ENCODE measurements around the gene PRR12. TPM values are rescaled to one million over a fixed set of nuclear protein-coding genes. Genes with fewer than 3 reads are reported as not detected.
"Not testable (repeated sequence)": the region's sequence is repeated elsewhere in the genome, so short reads cannot be mapped to it uniquely, and the experiment has no call there.

Gene PRR12
- total RNA-seq, 1 experiment from 2014 or later: 8.7 TPM

GRCh38 chr19:49631014-49631588 lies 40.1 kb downstream of the PRR12 start:
- Histone ChIP-seq H3K9ac (ENCODE audit: low read length) (no peak overlapping the region), H3K4me2 (ENCODE audit: low read depth, low read length, poor library complexity, severe bottlenecking) (no peak overlapping the region), H3K79me2 (ENCODE audit: low read length) (no peaks in the 10 kb centered on the region), H3K4me1 (ENCODE audit: low read length) (no peaks in the 10 kb centered on the region), H4K20me1 (ENCODE audit: insufficient read depth, low read depth, low read length) (0 out of 2 replicates have a peak, but pooled peaks cover 6% of the 10 kb centered on the region), H3K27ac (ENCODE audit: low read length) (no peak overlapping the region), H3K9me3 (ENCODE audit: low read length) (no peaks in the 10 kb centered on the region), H2AFZ (ENCODE audit: low read length) (no peak overlapping the region), H3K4me3 (ENCODE audit: low read length) (no peak overlapping the region), H3K9me2 (replicated peaks; ENCODE audit: insufficient read depth, low read length) (no peaks in the 10 kb centered on the region), H3K27me3 (ENCODE audit: low read length) (no peaks in the 10 kb centered on the region), H3K36me3 (ENCODE audit: insufficient read depth, low read length) (peaks cover 20% of the 10 kb centered on the region)
- DNase-seq: no peak

GRCh38 chr19:49631610-49632192 lies 40.7 kb downstream of the PRR12 start:
- Histone ChIP-seq H3K4me2 (ENCODE audit: low read depth, low read length, poor library complexity, severe bottlenecking) (no peak overlapping the region), H3K79me2 (ENCODE audit: low read length) (no peaks in the 10 kb centered on the region), H3K4me1 (ENCODE audit: low read length) (no peaks in the 10 kb centered on the region), H4K20me1 (ENCODE audit: insufficient read depth, low read depth, low read length) (0 out of 2 replicates have a peak, but pooled peaks cover 6% of the 10 kb centered on the region), H3K9me3 (ENCODE audit: low read length) (no peaks in the 10 kb centered on the region), H3K27me3 (ENCODE audit: low read length) (no peaks in the 10 kb centered on the region), H3K9ac (ENCODE audit: low read length) (no peak overlapping the region), H3K36me3 (ENCODE audit: insufficient read depth, low read length) (peaks cover 15% of the 10 kb centered on the region), H2AFZ (ENCODE audit: low read length) (no peak overlapping the region), H3K27ac (ENCODE audit: low read length) (no peak overlapping the region), H3K9me2 (replicated peaks; ENCODE audit: insufficient read depth, low read length) (no peaks in the 10 kb centered on the region), H3K4me3 (ENCODE audit: low read length) (no peak overlapping the region)
- no peak for DNase-seq

GRCh38 chr19:49632576-49632975 lies 41.6 kb downstream of the PRR12 start:
- H3K4me2 ChIP-seq (ENCODE audit: low read depth, low read length, poor library complexity, severe bottlenecking): no peak overlapping the region
- H3K79me2 ChIP-seq (ENCODE audit: low read length): no peaks in the 10 kb centered on the region
- no peaks in the 10 kb centered on the region for H3K4me1 ChIP-seq (ENCODE audit: low read length)
- no peak overlapping the region for H2AFZ ChIP-seq (ENCODE audit: low read length)
- no peak overlapping the region for H3K9ac ChIP-seq (ENCODE audit: low read length)
- peaks cover 9% of the 10 kb centered on the region for H3K36me3 ChIP-seq (ENCODE audit: insufficient read depth, low read length)
- H3K27ac ChIP-seq (ENCODE audit: low read length): no peak overlapping the region
- H3K4me3 ChIP-seq (ENCODE audit: low read length): no peak overlapping the region
- H4K20me1 ChIP-seq (ENCODE audit: insufficient read depth, low read depth, low read length): 0 out of 2 replicates have a peak, but pooled peaks cover 6% of the 10 kb centered on the region
- no peak for DNase-seq
- H3K27me3 ChIP-seq (ENCODE audit: low read length): no peaks in the 10 kb centered on the region
- H3K9me2 ChIP-seq (replicated peaks; ENCODE audit: insufficient read depth, low read length): no peaks in the 10 kb centered on the region
- no peaks in the 10 kb centered on the region for H3K9me3 ChIP-seq (ENCODE audit: low read length)

GRCh38 chr19:49633273-49633672 lies 42.3 kb downstream of the PRR12 start:
- not testable (repeated sequence) for H3K4me2 ChIP-seq (ENCODE audit: low read depth, low read length, poor library complexity, severe bottlenecking); H2AFZ ChIP-seq (ENCODE audit: low read length); H3K9me3 ChIP-seq (ENCODE audit: low read length); H4K20me1 ChIP-seq (ENCODE audit: insufficient read depth, low read depth, low read length); H3K36me3 ChIP-seq (ENCODE audit: insufficient read depth, low read length); H3K27ac ChIP-seq (ENCODE audit: low read length); H3K27me3 ChIP-seq (ENCODE audit: low read length); H3K4me1 ChIP-seq (ENCODE audit: low read length); H3K79me2 ChIP-seq (ENCODE audit: low read length); H3K9me2 ChIP-seq (replicated peaks; ENCODE audit: insufficient read depth, low read length); H3K9ac ChIP-seq (ENCODE audit: low read length); H3K4me3 ChIP-seq (ENCODE audit: low read length); DNase-seq

GRCh38 chr19:49635530-49636232 lies 44.7 kb downstream of the PRR12 start:
- no peaks in the 10 kb centered on the region for H3K36me3 ChIP-seq (ENCODE audit: insufficient read depth, low read length)
- H3K27ac ChIP-seq (ENCODE audit: low read length): no peak overlapping the region
- no peaks in the 10 kb centered on the region for H3K27me3 ChIP-seq (ENCODE audit: low read length)
- no peak overlapping the region for H3K4me3 ChIP-seq (ENCODE audit: low read length)
- DNase-seq: no peak
- peaks cover 14% of the 10 kb centered on the region; the same call in 1 of the 2 replicates for H4K20me1 ChIP-seq (ENCODE audit: insufficient read depth, low read depth, low read length)
- H3K9ac ChIP-seq (ENCODE audit: low read length): no peak overlapping the region
- no peaks in the 10 kb centered on the region for H3K9me2 ChIP-seq (replicated peaks; ENCODE audit: insufficient read depth, low read length)
- H3K4me1 ChIP-seq (ENCODE audit: low read length): peaks cover 8% of the 10 kb centered on the region
- no peak overlapping the region for H2AFZ ChIP-seq (ENCODE audit: low read length)
- no peaks in the 10 kb centered on the region for H3K9me3 ChIP-seq (ENCODE audit: low read length)
- no peaks in the 10 kb centered on the region for H3K79me2 ChIP-seq (ENCODE audit: low read length)
- H3K4me2 ChIP-seq (ENCODE audit: low read depth, low read length, poor library complexity, severe bottlenecking): no peak overlapping the region

- Histone ChIP-seq H3K4me2 (ENCODE audit: low read depth, low read length, poor library complexity, severe bottlenecking) (no peak overlapping the region), H4K20me1 (ENCODE audit: insufficient read depth, low read depth, low read length) (peaks cover 14% of the 10 kb centered on the region; the same call in 1 of the 2 replicates), H3K79me2 (ENCODE audit: low read length) (no peaks in the 10 kb centered on the region), H3K4me1 (ENCODE audit: low read length) (peaks cover 14% of the 10 kb centered on the region), H3K36me3 (ENCODE audit: insufficient read depth, low read length) (no peaks in the 10 kb centered on the region), H3K9me3 (ENCODE audit: low read length) (no peaks in the 10 kb centered on the region), H3K9me2 (replicated peaks; ENCODE audit: insufficient read depth, low read length) (no peaks in the 10 kb centered on the region), H3K27me3 (ENCODE audit: low read length) (no peaks in the 10 kb centered on the region), H3K27ac (ENCODE audit: low read length) (no peak overlapping the region), H2AFZ (ENCODE audit: low read length) (no peak overlapping the region), H3K9ac (ENCODE audit: low read length) (no peak overlapping the region), H3K4me3 (ENCODE audit: low read length) (no peak overlapping the region)
- no peak for DNase-seq
Observed at GRCh38 chr19:49636233-49636932, 45.4 kb downstream of the PRR12 start.

GRCh38 chr19:49637821-49638738 lies 47.1 kb downstream of the PRR12 start:
- Histone ChIP-seq H3K4me1 (ENCODE audit: low read length) (peaks cover 19% of the 10 kb centered on the region), H3K9ac (ENCODE audit: low read length) (no peak overlapping the region), H3K27me3 (ENCODE audit: low read length) (no peaks in the 10 kb centered on the region), H3K36me3 (ENCODE audit: insufficient read depth, low read length) (no peaks in the 10 kb centered on the region), H3K4me3 (ENCODE audit: low read length) (no peak overlapping the region), H3K9me3 (ENCODE audit: low read length) (no peaks in the 10 kb centered on the region), H3K79me2 (ENCODE audit: low read length) (peaks cover 10% of the 10 kb centered on the region), H3K4me2 (ENCODE audit: low read depth, low read length, poor library complexity, severe bottlenecking) (no peak overlapping the region), H3K27ac (ENCODE audit: low read length) (no peak overlapping the region), H3K9me2 (replicated peaks; ENCODE audit: insufficient read depth, low read length) (no peaks in the 10 kb centered on the region), H2AFZ (ENCODE audit: low read length) (no peak overlapping the region), H4K20me1 (ENCODE audit: insufficient read depth, low read depth, low read length) (peaks cover 8% of the 10 kb centered on the region; the same call in 1 of the 2 replicates)
- DNase-seq: peak; percentile 53

Measured in Karpas-422 (cell line).